ENCODE results near the gene CHTF8.
A peak's percentile ranks its signal among the peaks of the same experiment; 100 is the strongest.

CHTF8 gene

GRCh38 chr16:69114976-69115355 lies 17.4 kb downstream of the CHTF8 start:
- H3K27ac ChIP-seq = no peak overlapping the region
- no peak for TF ChIP-seq CTCF (conservative IDR thresholded peaks at IDR 0.05)

GRCh38 chr16:69114346-69114975 lies 17.9 kb downstream of the CHTF8 start:
- H3K27ac ChIP-seq = no peak overlapping the region
- no peak for TF ChIP-seq CTCF (conservative IDR thresholded peaks at IDR 0.05)

GRCh38 chr16:69113216-69113615 lies 19.2 kb downstream of the CHTF8 start:
- TF ChIP-seq CTCF (conservative IDR thresholded peaks at IDR 0.05) = no peak
- H3K27ac ChIP-seq = no peak overlapping the region

- TF ChIP-seq CTCF (conservative IDR thresholded peaks at IDR 0.05) = peak; percentile 77
- no peak overlapping the region for H3K27ac ChIP-seq
These were observed 19.9 kb downstream of the CHTF8 start for GRCh38 chr16:69112285-69113129.

GRCh38 chr16:69111876-69112230 lies 20.5 kb downstream of the CHTF8 start:
- H3K27ac ChIP-seq = no peak overlapping the region
- no peak for TF ChIP-seq CTCF (conservative IDR thresholded peaks at IDR 0.05)

GRCh38 chr16:69111216-69111875 lies 21.0 kb downstream of the CHTF8 start:
- H3K27ac ChIP-seq = no peak overlapping the region
- no peak for TF ChIP-seq CTCF (conservative IDR thresholded peaks at IDR 0.05)

- TF ChIP-seq CTCF (conservative IDR thresholded peaks at IDR 0.05) = no peak
- H3K27ac ChIP-seq = no peak overlapping the region
These were observed 22.0 kb downstream of the CHTF8 start for GRCh38 chr16:69110406-69110805.
